CD4-positive, alpha-beta T cell (primary cell): ENCODE data around the gene NECAB3. TPM values are rescaled to one million over a fixed set of nuclear protein-coding genes. Genes with fewer than 3 reads are reported as not detected.

Source experiments
- ATAC-seq: fragments of 200-7000 bp; cut with Tn5 transposase; one replicate; pipeline ENCODE4 v1.10.0; 2022; ENCODE audit warnings: mild to moderate bottlenecking; ENCODE audit not compliant: poor library complexity
- CTCF ChIA-PET: fragments of 350-600 bp; sonication (Branson Sonifier 250); formaldehyde crosslinking; loops from one replicate; lab custom pipeline; 2021; ENCODE audit warnings: antibody characterized with exemption, inconsistent platforms; lab: Charles Lee
- POLR2A ChIA-PET: fragments of 350-600 bp; sonication (Branson Sonifier 250); formaldehyde crosslinking; loops from one replicate; lab custom pipeline; 2021; ENCODE audit warnings: antibody characterized with exemption, inconsistent platforms; lab: Charles Lee
- DNase-seq, 14 experiments: peaks; one replicate each; pipeline ENCODE4 v3.0.0-alpha.2; 2013 to 2020; ENCODE audit warnings: mixed read lengths in 2 of 14
- H3K27ac ChIP-seq, 2 donors: one replicate each; pipeline versions ENCODE4 v1.5.1 to v1.7.0; 2013; ENCODE audit warnings: low read length in 2 of 2, low read depth in 1 of 2, mild to moderate bottlenecking in 1 of 2
- H3K27me3 ChIP-seq, 2 experiments: 1 replicate in 1 of 2; 2 replicates in 1 of 2; pipeline versions ENCODE4 v1.6.1 to v1.7.0; 2013; ENCODE audit warnings: low read length in 2 of 2, control low read depth in 1 of 2, mild to moderate bottlenecking in 1 of 2, moderate library complexity in 1 of 2; ENCODE audit not compliant: insufficient read depth in 2 of 2, control insufficient read depth in 1 of 2
- H3K36me3 ChIP-seq: one replicate; pipeline ENCODE4 v1.6.1; 2013; ENCODE audit warnings: low read length, control low read depth; ENCODE audit not compliant: insufficient read depth
- H3K4me1 ChIP-seq: one replicate; pipeline ENCODE4 v1.6.1; 2013; ENCODE audit warnings: low read length, control low read depth; ENCODE audit not compliant: insufficient read depth
- H3K4me3 ChIP-seq: one replicate; pipeline ENCODE4 v1.5.1; 2013; ENCODE audit warnings: mild to moderate bottlenecking, low read length, moderate library complexity
- H3K9me3 ChIP-seq, 2 experiments: 1 replicate in 1 of 2; 2 replicates in 1 of 2; pipeline versions ENCODE4 v1.6.1 to v1.7.0; 2013; ENCODE audit warnings: low read length in 2 of 2, mild to moderate bottlenecking in 2 of 2, control low read depth in 1 of 2, moderate library complexity in 1 of 2; ENCODE audit not compliant: control insufficient read depth in 1 of 2, insufficient read depth in 1 of 2
- H3K27ac Mint-ChIP-seq: one replicate; pipeline ENCODE4 v1.8.0; 2020; ENCODE audit warnings: mixed read lengths
- H3K27me3 Mint-ChIP-seq: one replicate; pipeline ENCODE4 v1.8.0; 2021; ENCODE audit warnings: mixed read lengths
- H3K36me3 Mint-ChIP-seq: one replicate; pipeline ENCODE4 v1.8.0; 2021; ENCODE audit warnings: low read depth, mixed read lengths
- H3K4me1 Mint-ChIP-seq: one replicate; pipeline ENCODE4 v1.8.0; 2021; ENCODE audit warnings: low read depth, mixed read lengths
- H3K4me3 Mint-ChIP-seq: one replicate; pipeline ENCODE4 v1.8.0; 2020; ENCODE audit warnings: mild to moderate bottlenecking, mixed read lengths
- H3K9me3 Mint-ChIP-seq: one replicate; pipeline ENCODE4 v1.8.0; 2020; ENCODE audit warnings: mixed read lengths
- CTCF ChIP-seq: fragments of 200-600 bp; IDR thresholded peaks from one replicate; pipeline ENCODE4 v1.8.0; 2022; ENCODE audit warnings: antibody characterized with exemption, mild to moderate bottlenecking
- intact Hi-C, 2 experiments: fragments of 100-400 bp; cut with DNase I in 1 of 2; cut with micrococcal nuclease in 1 of 2; formaldehyde crosslinking; loops; one replicate each; pipeline versions ENCODE4 v1.15.1 to v1.9.0; 2023 to 2025; cut with DNase I, micrococcal nuclease
- total RNA-seq, 174 experiments: library from RNA in 2 of 174; stranded (reverse) in 2 of 174; gene quantifications; one replicate each; pipeline ENCODE4 v1.2.3 and lab custom pipeline; 2021 to 2026

NECAB3 gene
- total RNA-seq, 2 experiments from 2014 or later = 8.7 to 9.2 TPM

- intact Hi-C loops = no loop called here
- Histone ChIP-seq H3K27ac (no peak overlapping the region), H3K27me3 (no peaks in the 10 kb centered on the region), H3K4me3 (no peak overlapping the region), H3K36me3 (no peaks in the 10 kb centered on the region), H3K4me1 (peaks cover 9% of the 10 kb centered on the region), H3K9me3 (no peaks in the 10 kb centered on the region)
- H3K27ac Mint-ChIP-seq = no peak overlapping the region
- ChIA-PET CTCF (interaction anchor here (2.8 kb wide), 1 partner anchor 16 kb away, joined by 12 read pairs; the partner anchor contains the start of gene ACTL10), POLR2A (interaction anchor here (1.5 kb wide), 1 partner anchor 12 kb away, joined by 4 read pairs; no protein-coding TSS in a partner anchor)
- H3K4me1 Mint-ChIP-seq = peaks cover 4% of the 10 kb centered on the region
- DNase-seq (no peak), ATAC-seq (no peak)
- H3K27me3 Mint-ChIP-seq = no peaks in the 10 kb centered on the region
- TF ChIP-seq CTCF = no peak
- no peak overlapping the region for H3K4me3 Mint-ChIP-seq
- no peaks in the 10 kb centered on the region for H3K36me3 Mint-ChIP-seq
- H3K9me3 Mint-ChIP-seq = no peaks in the 10 kb centered on the region
Measured at GRCh38 chr20:33651562-33652048, 22.6 kb downstream of the NECAB3 start.

GRCh38 chr20:33650753-33651561 is 23.3 kb downstream of the NECAB3 start:
- TF ChIP-seq CTCF = no peak
- Histone ChIP-seq H3K9me3 (no peaks in the 10 kb centered on the region), H3K27ac (no peak overlapping the region), H3K27me3 (no peaks in the 10 kb centered on the region), H3K36me3 (no peaks in the 10 kb centered on the region), H3K4me1 (peaks cover 9% of the 10 kb centered on the region), H3K4me3 (no peak overlapping the region)
- Mint-ChIP-seq H3K27me3 (no peaks in the 10 kb centered on the region), H3K27ac (no peak overlapping the region), H3K9me3 (no peaks in the 10 kb centered on the region), H3K4me3 (no peak overlapping the region), H3K4me1 (peaks cover 4% of the 10 kb centered on the region), H3K36me3 (no peaks in the 10 kb centered on the region)
- ATAC-seq (no peak), DNase-seq (no peak)
- ChIA-PET CTCF (interaction anchor here (0.6 to 1.1 kb wide), 2 partner anchors 17 to 19 kb away, joined by 4 read pairs; no protein-coding TSS in a partner anchor), POLR2A (interaction anchor here (1.5 kb wide), 1 partner anchor 13 kb away, joined by 4 read pairs; no protein-coding TSS in a partner anchor)
- intact Hi-C loops = no loop called here

- Histone ChIP-seq H3K27me3 (no peaks in the 10 kb centered on the region), H3K27ac (no peak overlapping the region), H3K4me1 (peaks cover 9% of the 10 kb centered on the region), H3K4me3 (no peak overlapping the region), H3K36me3 (peaks cover 6% of the 10 kb centered on the region), H3K9me3 (no peaks in the 10 kb centered on the region)
- no peak for DNase-seq
- Mint-ChIP-seq H3K36me3 (peaks cover 6% of the 10 kb centered on the region), H3K27me3 (no peaks in the 10 kb centered on the region), H3K9me3 (no peaks in the 10 kb centered on the region), H3K4me3 (no peak overlapping the region), H3K27ac (no peak overlapping the region), H3K4me1 (peaks cover 4% of the 10 kb centered on the region)
- no peak for TF ChIP-seq CTCF
- ChIA-PET CTCF (interaction anchor here (0.6 to 1.1 kb wide), 2 partner anchors 18 kb away, joined by 4 read pairs; no protein-coding TSS in a partner anchor), POLR2A (no interaction called here)
- intact Hi-C loops = no loop called here
- ATAC-seq = no peak
Measured at GRCh38 chr20:33650111-33650752, 24.0 kb downstream of the NECAB3 start.
